ENCODE data around the gene TMEM181.

The TMEM181 gene

GRCh38 chr6:158662607-158662953 is 102.7 kb downstream of the TMEM181 start:
- H4K20me1 ChIP-seq (ENCODE audit: low read depth, low read length) = no peaks in the 10 kb centered on the region
- H3K9me2 ChIP-seq (replicated peaks; ENCODE audit: insufficient read depth, low read length) = no peaks in the 10 kb centered on the region
- H3K9ac ChIP-seq (ENCODE audit: low read length) = no peak overlapping the region
- TF ChIP-seq EZH2phosphoT487 (conservative IDR thresholded peaks at IDR 0.05; ENCODE audit: low read length) = no peak
- no peak for TF ChIP-seq CTCF (IDR thresholded peaks at IDR 0.05; ENCODE audit: insufficient read depth, low read length, poor library complexity, severe bottlenecking)
- no peak overlapping the region for H3K27ac ChIP-seq (ENCODE audit: low read depth, low read length)
- no peaks in the 10 kb centered on the region for H3K27me3 ChIP-seq (ENCODE audit: low read length)
- no peaks in the 10 kb centered on the region for H3F3A ChIP-seq (ENCODE audit: insufficient read depth)
- no peak overlapping the region for H3K4me2 ChIP-seq (ENCODE audit: low read depth, low read length, poor library complexity, severe bottlenecking)
- H3K9me3 ChIP-seq (ENCODE audit: insufficient read depth, low read length) = no peaks in the 10 kb centered on the region
- no peak overlapping the region for H3K4me3 ChIP-seq (ENCODE audit: insufficient read depth, low read length, poor library complexity, severe bottlenecking)
- no peaks in the 10 kb centered on the region for H3K36me3 ChIP-seq (ENCODE audit: low read length)
- no peak overlapping the region for H2AFZ ChIP-seq (ENCODE audit: low read depth, low read length, severe bottlenecking)
- no peaks in the 10 kb centered on the region for H3K79me2 ChIP-seq (ENCODE audit: insufficient read depth, low read length)

GRCh38 chr6:158662954-158663624 is 103.2 kb downstream of the TMEM181 start:
- Histone ChIP-seq H3K36me3 (ENCODE audit: low read length) (no peaks in the 10 kb centered on the region), H3K27me3 (ENCODE audit: low read length) (no peaks in the 10 kb centered on the region), H3K9me3 (ENCODE audit: insufficient read depth, low read length) (no peaks in the 10 kb centered on the region), H3K27ac (ENCODE audit: low read depth, low read length) (no peak overlapping the region), H3K79me2 (ENCODE audit: insufficient read depth, low read length) (no peaks in the 10 kb centered on the region), H3K4me2 (ENCODE audit: low read depth, low read length, poor library complexity, severe bottlenecking) (no peak overlapping the region), H3F3A (ENCODE audit: insufficient read depth) (no peaks in the 10 kb centered on the region), H3K9ac (ENCODE audit: low read length) (no peak overlapping the region), H3K9me2 (replicated peaks; ENCODE audit: insufficient read depth, low read length) (no peaks in the 10 kb centered on the region), H4K20me1 (ENCODE audit: low read depth, low read length) (no peaks in the 10 kb centered on the region), H3K4me3 (ENCODE audit: insufficient read depth, low read length, poor library complexity, severe bottlenecking) (no peak overlapping the region), H2AFZ (ENCODE audit: low read depth, low read length, severe bottlenecking) (no peak overlapping the region)
- no peak for TF ChIP-seq EZH2phosphoT487 (conservative IDR thresholded peaks at IDR 0.05; ENCODE audit: low read length)
- TF ChIP-seq CTCF (IDR thresholded peaks at IDR 0.05; ENCODE audit: insufficient read depth, low read length, poor library complexity, severe bottlenecking) = no peak

GRCh38 chr6:158663625-158664165 is 103.8 kb downstream of the TMEM181 start:
- Histone ChIP-seq H3K27me3 (ENCODE audit: low read length) (no peaks in the 10 kb centered on the region), H3K27ac (ENCODE audit: low read depth, low read length) (no peak overlapping the region), H3K4me2 (ENCODE audit: low read depth, low read length, poor library complexity, severe bottlenecking) (no peak overlapping the region)

GRCh38 chr6:158665332-158665731 is 105.4 kb downstream of the TMEM181 start:
- Histone ChIP-seq H3K4me2 (ENCODE audit: low read depth, low read length, poor library complexity, severe bottlenecking) (no peak overlapping the region), H3K9ac (ENCODE audit: low read length) (no peak overlapping the region), H3K27me3 (ENCODE audit: low read length) (no peaks in the 10 kb centered on the region)

More at GRCh38 chr6:158663625-158664165, 103.8 kb downstream of the TMEM181 start:
- Histone ChIP-seq H3K9ac (ENCODE audit: low read length) (no peak overlapping the region), H3K36me3 (ENCODE audit: low read length) (no peaks in the 10 kb centered on the region), H4K20me1 (ENCODE audit: low read depth, low read length) (no peaks in the 10 kb centered on the region), H3K79me2 (ENCODE audit: insufficient read depth, low read length) (no peaks in the 10 kb centered on the region), H2AFZ (ENCODE audit: low read depth, low read length, severe bottlenecking) (no peak overlapping the region), H3K9me2 (replicated peaks; ENCODE audit: insufficient read depth, low read length) (no peaks in the 10 kb centered on the region), H3K4me3 (ENCODE audit: insufficient read depth, low read length, poor library complexity, severe bottlenecking) (no peak overlapping the region), H3K9me3 (ENCODE audit: insufficient read depth, low read length) (no peaks in the 10 kb centered on the region), H3F3A (ENCODE audit: insufficient read depth) (no peaks in the 10 kb centered on the region)
- no peak for TF ChIP-seq EZH2phosphoT487 (conservative IDR thresholded peaks at IDR 0.05; ENCODE audit: low read length)

More at GRCh38 chr6:158665332-158665731, 105.4 kb downstream of the TMEM181 start:
- Histone ChIP-seq H3K4me3 (ENCODE audit: insufficient read depth, low read length, poor library complexity, severe bottlenecking) (no peak overlapping the region), H3K79me2 (ENCODE audit: insufficient read depth, low read length) (no peaks in the 10 kb centered on the region), H2AFZ (ENCODE audit: low read depth, low read length, severe bottlenecking) (no peak overlapping the region), H3K9me2 (replicated peaks; ENCODE audit: insufficient read depth, low read length) (no peaks in the 10 kb centered on the region), H3F3A (ENCODE audit: insufficient read depth) (no peaks in the 10 kb centered on the region), H3K36me3 (ENCODE audit: low read length) (no peaks in the 10 kb centered on the region), H4K20me1 (ENCODE audit: low read depth, low read length) (no peaks in the 10 kb centered on the region), H3K27ac (ENCODE audit: low read depth, low read length) (no peak overlapping the region), H3K9me3 (ENCODE audit: insufficient read depth, low read length) (no peaks in the 10 kb centered on the region)
- TF ChIP-seq EZH2phosphoT487 (conservative IDR thresholded peaks at IDR 0.05; ENCODE audit: low read length) (no peak), CTCF (IDR thresholded peaks at IDR 0.05; ENCODE audit: insufficient read depth, low read length, poor library complexity, severe bottlenecking) (no peak)

All from SU-DHL-6 (cell line).